Heart left ventricle (tissue), 13 donors: ENCODE results near the gene EXTL1.

ENCODE experiments used
- POLR2A ChIP-seq, 2 donors: fragments of 450-650 bp; IDR thresholded peaks; one replicate each; pipeline ENCODE4 v1.6.1; 2017; ENCODE audit warnings: antibody characterized with exemption in 2 of 2, mild to moderate bottlenecking in 2 of 2, moderate library complexity in 2 of 2
- TF ChIP-seq, protein P1 (sequence below), 12 donors: fragments of 200-600 bp; sonication (generic) in 4 of 12; IDR thresholded peaks; one replicate each; pipeline versions ENCODE4 v1.5.0 to v1.8.0; 2018 to 2022; ENCODE audit warnings: antibody characterized with exemption in 12 of 12, mild to moderate bottlenecking in 5 of 12
- donor health status: ischemic (EF 13 %, LVEDD 7.1; RV severe dilation, severe dysfunction).
- donor health status: DM: no; HTN: yes; CAD: no.
- donor health status: DM: no; HTN: no; CAD: no.
- donor health status: ischemic (EF 25% LVEDD 6.9; RV normal size, moderate dysfunction).
- donor health status: ischemic (EF 25% LVEDD 5.7; RV mildly dilated, moderate dysfunction).
- donor health status: ischemic (EF 35%, LVEDD 5.7; RV mildly dilated, moderate dysfunction).
- donor health status: nonischemic (EF 11% LVEDD 7.7; RV severe dilation, severe dysfunction).
- donor health status: DM: yes; HTN: yes; CAD: no.
- donor health status: PGD.
- donor health status: ischemic (EF 29% LVEDD 5.4; RV normal size, mild dysfunction).
- donor health status: nonischemic (EF 23%, LVEDD 6.1; RV moderate dilation, normal function).

DNA sequence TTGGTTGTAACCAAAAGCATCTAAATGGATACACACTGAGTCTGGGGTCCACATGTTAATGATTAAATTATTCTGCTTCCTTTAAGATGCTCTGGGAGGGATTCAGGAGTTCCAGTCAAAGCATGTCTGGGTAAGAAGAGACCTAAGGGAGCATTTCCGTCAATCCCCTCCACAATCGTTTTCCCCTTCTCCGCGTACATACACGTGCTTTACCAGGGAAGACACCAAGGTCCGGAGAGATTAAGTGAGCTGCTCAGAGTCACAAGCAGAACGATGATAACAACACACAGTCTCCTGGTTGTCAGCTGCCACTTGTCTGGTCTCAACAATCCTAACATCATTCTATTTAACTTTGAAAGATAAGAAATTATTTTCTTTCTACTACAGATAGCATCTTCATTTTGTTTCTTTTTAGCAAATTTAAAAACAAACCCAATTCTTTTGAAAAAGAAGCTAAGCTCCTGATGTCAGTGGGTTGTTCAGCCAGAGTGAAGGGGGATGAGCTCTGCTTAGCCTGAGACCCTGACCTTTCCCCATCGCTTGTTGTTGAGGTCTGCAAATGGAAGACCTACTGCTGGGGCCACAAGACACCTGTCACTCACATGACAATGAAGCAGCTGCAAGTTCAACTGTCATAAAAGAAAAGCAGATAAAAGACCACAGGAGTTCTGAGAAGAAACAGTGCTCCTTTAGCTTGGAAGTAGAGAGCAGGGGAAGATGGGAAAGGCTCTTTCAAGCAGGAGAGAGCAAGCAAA lies 28.2 kb upstream of the EXTL1 start:
- TF ChIP-seq, protein P1, sequence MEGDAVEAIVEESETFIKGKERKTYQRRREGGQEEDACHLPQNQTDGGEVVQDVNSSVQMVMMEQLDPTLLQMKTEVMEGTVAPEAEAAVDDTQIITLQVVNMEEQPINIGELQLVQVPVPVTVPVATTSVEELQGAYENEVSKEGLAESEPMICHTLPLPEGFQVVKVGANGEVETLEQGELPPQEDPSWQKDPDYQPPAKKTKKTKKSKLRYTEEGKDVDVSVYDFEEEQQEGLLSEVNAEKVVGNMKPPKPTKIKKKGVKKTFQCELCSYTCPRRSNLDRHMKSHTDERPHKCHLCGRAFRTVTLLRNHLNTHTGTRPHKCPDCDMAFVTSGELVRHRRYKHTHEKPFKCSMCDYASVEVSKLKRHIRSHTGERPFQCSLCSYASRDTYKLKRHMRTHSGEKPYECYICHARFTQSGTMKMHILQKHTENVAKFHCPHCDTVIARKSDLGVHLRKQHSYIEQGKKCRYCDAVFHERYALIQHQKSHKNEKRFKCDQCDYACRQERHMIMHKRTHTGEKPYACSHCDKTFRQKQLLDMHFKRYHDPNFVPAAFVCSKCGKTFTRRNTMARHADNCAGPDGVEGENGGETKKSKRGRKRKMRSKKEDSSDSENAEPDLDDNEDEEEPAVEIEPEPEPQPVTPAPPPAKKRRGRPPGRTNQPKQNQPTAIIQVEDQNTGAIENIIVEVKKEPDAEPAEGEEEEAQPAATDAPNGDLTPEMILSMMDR (IDR thresholded peaks at IDR 0.05) = no peak
- no peak for TF ChIP-seq POLR2A (IDR thresholded peaks at IDR 0.05)
